A549 (cell line): ENCODE measurements around the gene PRKX.
"Not testable (repeated sequence)": the region's sequence is repeated elsewhere in the genome, so short reads cannot be mapped to it uniquely, and the experiment has no call there.

Experiments
- CTCF ChIP-seq: fragments of >200 bp; sonication (Bioruptor Twin); formaldehyde crosslinking; IDR thresholded peaks from 3 replicates; pipeline ENCODE4 v1.5.1; 2016
- RAD21 ChIP-seq, 2 experiments: fragments of >200 bp in 1 of 2; sonication (Bioruptor Twin) in 1 of 2; formaldehyde crosslinking in 1 of 2; IDR thresholded peaks in 1 of 2; conservative IDR thresholded peaks in 1 of 2; 2 replicates in 1 of 2; 3 replicates in 1 of 2; pipeline ENCODE4 v1.6.1; 2012 to 2018; ENCODE audit warnings: inconsistent platforms in 1 of 2
- SREBF2 ChIP-seq: fragments of 450-650 bp; IDR thresholded peaks from 2 replicates; pipeline ENCODE4 v1.6.1; 2014; ENCODE audit warnings: mild to moderate bottlenecking, moderate library complexity
- TFCP2L1 ChIP-seq: fragments of 250-450 bp; sonication (Bioruptor Pico); IDR thresholded peaks from 2 replicates; pipeline ENCODE4 v1.5.0; 2021; ENCODE audit warnings: mild to moderate bottlenecking
- ZC3H11A ChIP-seq: fragments of 450-650 bp; IDR thresholded peaks from 2 replicates; pipeline ENCODE4 v1.6.1; 2014; ENCODE audit warnings: antibody characterized with exemption, mild to moderate bottlenecking

GRCh38 chrX:3734456-3734855 is 21.0 kb upstream of the PRKX start:
- TF ChIP-seq ZC3H11A; RAD21 (conservative IDR thresholded peaks at IDR 0.05 in 1 of 2, IDR thresholded peaks at IDR 0.05 in 1 of 2); SREBF2; CTCF; TFCP2L1: not testable (repeated sequence)
